GM12878 (cell line): ENCODE results near the gene DNMT3A. TPM values are rescaled to one million over a fixed set of nuclear protein-coding genes. Genes with fewer than 3 reads are reported as not detected.

Source experiments
- BRCA1 ChIP-seq: IDR thresholded peaks from 2 replicates; pipeline ENCODE4 v1.6.1; 2011; ENCODE audit warnings: low read depth, low read length, improper control_type of control experiment
- CBX5 ChIP-seq: sonication (generic); IDR thresholded peaks from 2 replicates; pipeline ENCODE4 v1.6.1; 2016; ENCODE audit warnings: low read depth, moderate library complexity, mild to moderate bottlenecking, inconsistent platforms
- CHD2 ChIP-seq: IDR thresholded peaks from 2 replicates; pipeline ENCODE4 v1.6.1; 2011; ENCODE audit warnings: low read depth, low read length, improper control_type of control experiment, borderline replicate concordance
- DPF2 ChIP-seq: fragments of 450-650 bp; IDR thresholded peaks from 2 replicates; pipeline ENCODE4 v1.6.1; 2017; ENCODE audit warnings: mild to moderate bottlenecking
- EED ChIP-seq: sonication (generic); IDR thresholded peaks from 2 replicates; pipeline ENCODE4 v1.6.1; 2016; ENCODE audit warnings: antibody characterized with exemption, low read depth
- EP300 ChIP-seq, 2 experiments: fragments of 150-350 bp in 1 of 2; IDR thresholded peaks; 2 replicates each; pipeline ENCODE4 v1.6.1; 2011 to 2012; ENCODE audit warnings: low read depth in 2 of 2, low read length in 2 of 2, borderline replicate concordance in 1 of 2, improper control_type of control experiment in 1 of 2, inconsistent platforms in 1 of 2; ENCODE audit not compliant: control insufficient read depth in 1 of 2
- GATAD2B ChIP-seq: fragments of 450-650 bp; conservative IDR thresholded peaks from 2 replicates; pipeline ENCODE4 v1.6.1; 2017; ENCODE audit warnings: low read depth, mild to moderate bottlenecking, moderate library complexity
- HCFC1 ChIP-seq: fragments of 150-350 bp; IDR thresholded peaks from 2 replicates; pipeline ENCODE4 v1.6.1; 2014; ENCODE audit warnings: low read length
- HDGF ChIP-seq: fragments of 450-650 bp; IDR thresholded peaks from 2 replicates; pipeline ENCODE4 v1.6.1; 2016; ENCODE audit warnings: antibody characterized with exemption
- IRF4 ChIP-seq: IDR thresholded peaks from 2 replicates; pipeline ENCODE4 v1.6.1; 2011; ENCODE audit warnings: low read depth, low read length
- MEF2B ChIP-seq: fragments of 450-650 bp; IDR thresholded peaks from 2 replicates; pipeline ENCODE4 v1.6.1; 2018; ENCODE audit warnings: mild to moderate bottlenecking, moderate library complexity; ENCODE audit not compliant: partially characterized antibody, poor library complexity, severe bottlenecking
- MTA2 ChIP-seq: fragments of 450-650 bp; IDR thresholded peaks from 2 replicates; pipeline ENCODE4 v1.6.1; 2016; ENCODE audit warnings: low read depth, mild to moderate bottlenecking, moderate library complexity
- MXI1 ChIP-seq: fragments of 150-350 bp; IDR thresholded peaks from 2 replicates; pipeline ENCODE4 v1.6.1; 2011; ENCODE audit warnings: low read depth, mild to moderate bottlenecking, inconsistent platforms, low read length, improper control_type of control experiment
- NFXL1 ChIP-seq: fragments of 450-650 bp; IDR thresholded peaks from 2 replicates; pipeline ENCODE4 v1.6.1; 2017; ENCODE audit warnings: antibody characterized with exemption, mild to moderate bottlenecking, borderline replicate concordance
- NR2C2 ChIP-seq: IDR thresholded peaks from 2 replicates; pipeline ENCODE4 v1.6.1; 2011; ENCODE audit warnings: borderline replicate concordance, low read depth; ENCODE audit not compliant: control insufficient read depth, insufficient read length
- POLR2A ChIP-seq: IDR thresholded peaks from 2 replicates; pipeline ENCODE4 v1.6.1; 2011; ENCODE audit warnings: low read depth, mild to moderate bottlenecking, low read length
- POLR2AphosphoS2 ChIP-seq: IDR thresholded peaks from 2 replicates; pipeline ENCODE4 v1.6.1; 2011; ENCODE audit warnings: low read depth, mild to moderate bottlenecking, low read length, improper control_type of control experiment, moderate library complexity
- POU2F2 ChIP-seq: IDR thresholded peaks from 3 replicates; pipeline ENCODE4 v1.6.1; 2011; ENCODE audit warnings: low read depth, mild to moderate bottlenecking, low read length, borderline replicate concordance
- RBBP5 ChIP-seq: fragments of 200-600 bp; sonication (generic); conservative IDR thresholded peaks from 2 replicates; pipeline ENCODE4 v1.6.1; 2016
- RFX5 ChIP-seq: IDR thresholded peaks from 2 replicates; pipeline ENCODE4 v1.6.1; 2011; ENCODE audit warnings: low read depth, low read length, improper control_type of control experiment
- SMAD5 ChIP-seq: IDR thresholded peaks from 2 replicates; pipeline ENCODE4 v1.6.1; 2016; ENCODE audit warnings: antibody characterized with exemption, low read depth
- SMARCA5 ChIP-seq: fragments of 450-650 bp; IDR thresholded peaks from 2 replicates; pipeline ENCODE4 v1.6.1; 2017; ENCODE audit warnings: mild to moderate bottlenecking
- STAT3 ChIP-seq: IDR thresholded peaks from 2 replicates; pipeline ENCODE4 v1.6.1; 2011; ENCODE audit warnings: low read depth, low read length, improper control_type of control experiment
- TBL1XR1 ChIP-seq: IDR thresholded peaks from 2 replicates; pipeline ENCODE4 v1.6.1; 2012; ENCODE audit warnings: low read depth, low read length, improper control_type of control experiment
- TCF7 ChIP-seq: IDR thresholded peaks from 2 replicates; pipeline ENCODE4 v1.6.1; 2014; ENCODE audit warnings: antibody characterized with exemption, borderline replicate concordance
- WRNIP1 ChIP-seq: IDR thresholded peaks from 2 replicates; pipeline ENCODE4 v1.6.1; 2011; ENCODE audit warnings: low read depth, low read length, improper control_type of control experiment, borderline replicate concordance
- ZNF207 ChIP-seq: fragments of 450-650 bp; IDR thresholded peaks from 2 replicates; pipeline ENCODE4 v1.6.1; 2014; ENCODE audit warnings: antibody characterized with exemption, mild to moderate bottlenecking, borderline replicate concordance
- ZNF384 ChIP-seq: IDR thresholded peaks from 2 replicates; pipeline ENCODE4 v1.6.1; 2012; ENCODE audit warnings: low read depth, mild to moderate bottlenecking, low read length, improper control_type of control experiment, borderline replicate concordance
- ZZZ3 ChIP-seq: IDR thresholded peaks from 2 replicates; pipeline ENCODE4 v1.6.1; 2011; ENCODE audit warnings: low read depth; ENCODE audit not compliant: control insufficient read depth, insufficient read length
- polyA plus RNA-seq, 11 experiments: library from polyadenylated mRNA; depleted of rRNA in 4 of 11; unstranded in 6 of 11; stranded (reverse) in 5 of 11; fragments of >200 nt; fragmentation: Nextera tagmentation in 4 of 11; fragmentation: Illumina TruSeq in 1 of 11; extraction: Ambion mirVana in 4 of 11; extraction: Trizol in 1 of 11; gene quantifications; 1 replicate in 1 of 11; 2 replicates in 10 of 11; pipeline versions ENCODE4 v1.2.1 to v1.2.3, GENCODE V29; 2011 to 2016; ENCODE audit warnings: inconsistent platforms in 2 of 11, missing spikeins in 2 of 11, low read depth in 1 of 11
- total RNA-seq, 4 experiments: library from RNA; depleted of rRNA in 3 of 4; stranded (reverse); fragments of >200 nt in 3 of 4; fragmentation: Illumina TruSeq in 1 of 4; extraction: Trizol in 1 of 4; gene quantifications; 2 replicates each; pipeline versions ENCODE4 v1.2.1 to v1.2.3, GENCODE V29; 2013 to 2021
- TF ChIP-seq, protein P1 (sequence below): fragments of 450-650 bp; IDR thresholded peaks from 2 replicates; pipeline ENCODE4 v1.6.1; 2016; ENCODE audit warnings: mild to moderate bottlenecking
- TF ChIP-seq, protein P2 (sequence below): IDR thresholded peaks from 2 replicates; pipeline ENCODE4 v1.6.1; 2011; ENCODE audit warnings: mild to moderate bottlenecking, low read depth, low read length, moderate library complexity; ENCODE audit not compliant: insufficient replicate concordance
- TF ChIP-seq, protein P3 (sequence below): IDR thresholded peaks from 2 replicates; pipeline ENCODE4 v1.6.1; 2012; ENCODE audit warnings: low read depth, low read length, improper control_type of control experiment
- TF ChIP-seq, protein P4 (sequence below): IDR thresholded peaks from 2 replicates; pipeline ENCODE4 v1.6.1; 2012; ENCODE audit warnings: low read depth, low read length, improper control_type of control experiment

Gene DNMT3A
- total and polyA plus RNA-seq, 10 of the 15 experiments (the other 5 are each of a cell fraction or from before 2014, with no cell fraction given), result 7.4 to 51.6 (median 17.4) TPM

DNA sequence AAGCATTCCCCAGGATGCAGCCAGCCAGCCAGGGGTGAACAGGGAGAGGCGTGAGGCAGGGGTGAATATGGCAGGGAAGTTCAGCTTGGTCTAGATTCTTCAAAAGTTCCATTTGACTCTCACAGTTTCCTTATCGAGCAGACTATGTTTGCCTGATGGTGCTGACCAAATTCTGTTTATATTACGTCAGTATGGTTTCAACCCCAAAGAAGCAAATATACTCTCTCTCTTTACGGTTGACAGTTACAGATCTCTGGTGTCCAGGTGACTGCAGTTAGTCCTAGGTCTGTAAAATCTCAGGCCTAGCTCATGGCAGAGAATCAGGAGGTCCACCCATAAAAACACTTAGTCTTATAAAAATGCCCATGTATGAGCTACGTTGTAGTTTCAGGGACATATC is 38.3 kb upstream of the DNMT3A start (continued):
- no peak for TF ChIP-seq MXI1
- no peak for TF ChIP-seq HCFC1
- TF ChIP-seq, protein P1, sequence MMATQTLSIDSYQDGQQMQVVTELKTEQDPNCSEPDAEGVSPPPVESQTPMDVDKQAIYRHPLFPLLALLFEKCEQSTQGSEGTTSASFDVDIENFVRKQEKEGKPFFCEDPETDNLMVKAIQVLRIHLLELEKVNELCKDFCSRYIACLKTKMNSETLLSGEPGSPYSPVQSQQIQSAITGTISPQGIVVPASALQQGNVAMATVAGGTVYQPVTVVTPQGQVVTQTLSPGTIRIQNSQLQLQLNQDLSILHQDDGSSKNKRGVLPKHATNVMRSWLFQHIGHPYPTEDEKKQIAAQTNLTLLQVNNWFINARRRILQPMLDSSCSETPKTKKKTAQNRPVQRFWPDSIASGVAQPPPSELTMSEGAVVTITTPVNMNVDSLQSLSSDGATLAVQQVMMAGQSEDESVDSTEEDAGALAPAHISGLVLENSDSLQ, result no peak
- no peak for TF ChIP-seq POLR2AphosphoS2
- TF ChIP-seq ZNF384, result no peak
- no peak for TF ChIP-seq BRCA1
- TF ChIP-seq WRNIP1, result no peak
- TF ChIP-seq TBL1XR1, result no peak
- no peak for TF ChIP-seq HDGF
- no peak for TF ChIP-seq POU2F2
- TF ChIP-seq, protein P2, sequence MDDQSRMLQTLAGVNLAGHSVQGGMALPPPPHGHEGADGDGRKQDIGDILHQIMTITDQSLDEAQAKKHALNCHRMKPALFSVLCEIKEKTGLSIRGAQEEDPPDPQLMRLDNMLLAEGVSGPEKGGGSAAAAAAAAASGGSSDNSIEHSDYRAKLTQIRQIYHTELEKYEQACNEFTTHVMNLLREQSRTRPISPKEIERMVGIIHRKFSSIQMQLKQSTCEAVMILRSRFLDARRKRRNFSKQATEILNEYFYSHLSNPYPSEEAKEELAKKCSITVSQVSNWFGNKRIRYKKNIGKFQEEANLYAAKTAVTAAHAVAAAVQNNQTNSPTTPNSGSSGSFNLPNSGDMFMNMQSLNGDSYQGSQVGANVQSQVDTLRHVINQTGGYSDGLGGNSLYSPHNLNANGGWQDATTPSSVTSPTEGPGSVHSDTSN, result no peak
- TF ChIP-seq, protein P3, sequence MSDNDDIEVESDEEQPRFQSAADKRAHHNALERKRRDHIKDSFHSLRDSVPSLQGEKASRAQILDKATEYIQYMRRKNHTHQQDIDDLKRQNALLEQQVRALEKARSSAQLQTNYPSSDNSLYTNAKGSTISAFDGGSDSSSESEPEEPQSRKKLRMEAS, result no peak
- TF ChIP-seq CHD2, result no peak
- TF ChIP-seq DPF2, result no peak
- no peak for TF ChIP-seq GATAD2B
- TF ChIP-seq, protein P4, sequence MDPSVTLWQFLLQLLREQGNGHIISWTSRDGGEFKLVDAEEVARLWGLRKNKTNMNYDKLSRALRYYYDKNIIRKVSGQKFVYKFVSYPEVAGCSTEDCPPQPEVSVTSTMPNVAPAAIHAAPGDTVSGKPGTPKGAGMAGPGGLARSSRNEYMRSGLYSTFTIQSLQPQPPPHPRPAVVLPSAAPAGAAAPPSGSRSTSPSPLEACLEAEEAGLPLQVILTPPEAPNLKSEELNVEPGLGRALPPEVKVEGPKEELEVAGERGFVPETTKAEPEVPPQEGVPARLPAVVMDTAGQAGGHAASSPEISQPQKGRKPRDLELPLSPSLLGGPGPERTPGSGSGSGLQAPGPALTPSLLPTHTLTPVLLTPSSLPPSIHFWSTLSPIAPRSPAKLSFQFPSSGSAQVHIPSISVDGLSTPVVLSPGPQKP, result no peak
- peak; percentile 67; the same call in 1 of the 2 replicates for TF ChIP-seq EED
- TF ChIP-seq RFX5, result no peak
- TF ChIP-seq NFXL1, result no peak
- no peak for TF ChIP-seq NR2C2
- TF ChIP-seq EP300 (IDR thresholded peaks at IDR 0.05; ENCODE audit: borderline replicate concordance in 1 of 2, control insufficient read depth in 1 of 2, low read depth in 2 of 2, low read length in 2 of 2), result peak in 1 of 2 experiments; percentile 40; a peak in 1 of 4 replicates
- TF ChIP-seq IRF4, result no peak
- TF ChIP-seq MTA2, result no peak
- no peak for TF ChIP-seq RBBP5
- no peak for TF ChIP-seq ZNF207
- no peak for TF ChIP-seq SMARCA5
- TF ChIP-seq TCF7, result no peak
- no peak for TF ChIP-seq MEF2B
- TF ChIP-seq POLR2A, result no peak
- no peak for TF ChIP-seq STAT3
- TF ChIP-seq CBX5, result no peak
- TF ChIP-seq ZZZ3, result no peak
- TF ChIP-seq SMAD5, result no peak
